ENCODE measurements around the gene C16orf96.
A peak's percentile ranks its signal among the peaks of the same experiment; 100 is the strongest.

Gene C16orf96

DNA sequence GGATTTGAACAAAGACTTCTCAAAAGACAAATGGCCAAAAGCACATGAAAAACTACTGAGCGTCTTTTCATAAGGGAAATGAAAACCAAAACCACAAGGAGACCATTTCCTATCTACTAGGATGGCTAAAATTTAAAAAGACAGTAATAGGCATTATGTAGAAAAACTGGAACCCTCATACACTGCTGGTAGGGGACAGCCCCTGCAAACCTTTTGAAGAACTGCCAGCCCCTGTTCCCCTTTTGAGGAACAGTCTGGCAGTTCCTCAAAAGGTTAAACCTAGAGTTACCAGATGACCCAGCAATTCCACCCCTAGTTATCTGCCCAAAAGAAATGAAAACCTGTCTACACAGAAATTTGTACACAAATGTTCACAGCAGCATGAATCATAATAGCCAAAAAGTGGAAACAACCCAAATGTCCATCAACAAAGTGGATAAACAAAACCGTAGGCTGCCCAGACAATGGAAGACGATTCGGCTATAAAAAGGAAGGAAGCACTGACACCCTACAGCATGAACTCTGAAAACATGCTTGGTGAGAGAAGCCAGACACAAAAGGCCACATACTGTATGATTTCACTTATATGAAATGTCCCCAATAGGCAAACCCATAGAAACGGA, 40.4 kb upstream of the C16orf96 start:
- H3K4me3 ChIP-seq (ENCODE audit: low read length) = peak overlapping the region; percentile 28
- H2AFZ ChIP-seq (ENCODE audit: low read length) = no peak overlapping the region
- peak overlapping the region; percentile 72 for H3K9ac ChIP-seq (ENCODE audit: low read length)
- H3K79me2 ChIP-seq (ENCODE audit: low read length) = peaks cover 83% of the 10 kb centered on the region
- no peaks in the 10 kb centered on the region for H4K20me1 ChIP-seq (ENCODE audit: insufficient read depth, low read length)
- peak overlapping the region; percentile 87 for H3K27ac ChIP-seq (ENCODE audit: low read length)
- peaks cover 55% of the 10 kb centered on the region for H3K4me1 ChIP-seq (ENCODE audit: low read length)
- H3K9me3 ChIP-seq (replicated peaks; ENCODE audit: insufficient read depth, low read length) = no peaks in the 10 kb centered on the region
- no peak for TF ChIP-seq EZH2 (optimal IDR thresholded peaks at IDR 0.05; ENCODE audit: low read depth, low read length)
- no peak for TF ChIP-seq EZH2phosphoT487 (IDR thresholded peaks at IDR 0.05; ENCODE audit: low read length)
- TF ChIP-seq, protein P1, sequence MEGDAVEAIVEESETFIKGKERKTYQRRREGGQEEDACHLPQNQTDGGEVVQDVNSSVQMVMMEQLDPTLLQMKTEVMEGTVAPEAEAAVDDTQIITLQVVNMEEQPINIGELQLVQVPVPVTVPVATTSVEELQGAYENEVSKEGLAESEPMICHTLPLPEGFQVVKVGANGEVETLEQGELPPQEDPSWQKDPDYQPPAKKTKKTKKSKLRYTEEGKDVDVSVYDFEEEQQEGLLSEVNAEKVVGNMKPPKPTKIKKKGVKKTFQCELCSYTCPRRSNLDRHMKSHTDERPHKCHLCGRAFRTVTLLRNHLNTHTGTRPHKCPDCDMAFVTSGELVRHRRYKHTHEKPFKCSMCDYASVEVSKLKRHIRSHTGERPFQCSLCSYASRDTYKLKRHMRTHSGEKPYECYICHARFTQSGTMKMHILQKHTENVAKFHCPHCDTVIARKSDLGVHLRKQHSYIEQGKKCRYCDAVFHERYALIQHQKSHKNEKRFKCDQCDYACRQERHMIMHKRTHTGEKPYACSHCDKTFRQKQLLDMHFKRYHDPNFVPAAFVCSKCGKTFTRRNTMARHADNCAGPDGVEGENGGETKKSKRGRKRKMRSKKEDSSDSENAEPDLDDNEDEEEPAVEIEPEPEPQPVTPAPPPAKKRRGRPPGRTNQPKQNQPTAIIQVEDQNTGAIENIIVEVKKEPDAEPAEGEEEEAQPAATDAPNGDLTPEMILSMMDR (IDR thresholded peaks at IDR 0.05; ENCODE audit: low read length) = no peak
- peaks cover 45% of the 10 kb centered on the region for H3F3A ChIP-seq (ENCODE audit: insufficient read depth, low read length)
- peak; percentile 79 for DNase-seq
- H3K4me2 ChIP-seq (ENCODE audit: low read depth, low read length) = peak overlapping the region; percentile 75
- H3K36me3 ChIP-seq (replicated peaks; ENCODE audit: insufficient read depth, low read length) = no peaks in the 10 kb centered on the region
- no peaks in the 10 kb centered on the region for H3K27me3 ChIP-seq (replicated peaks; ENCODE audit: insufficient read depth, low read length)
- no peaks in the 10 kb centered on the region for H3K9me2 ChIP-seq (replicated peaks; ENCODE audit: insufficient read depth, low read length)

DNA sequence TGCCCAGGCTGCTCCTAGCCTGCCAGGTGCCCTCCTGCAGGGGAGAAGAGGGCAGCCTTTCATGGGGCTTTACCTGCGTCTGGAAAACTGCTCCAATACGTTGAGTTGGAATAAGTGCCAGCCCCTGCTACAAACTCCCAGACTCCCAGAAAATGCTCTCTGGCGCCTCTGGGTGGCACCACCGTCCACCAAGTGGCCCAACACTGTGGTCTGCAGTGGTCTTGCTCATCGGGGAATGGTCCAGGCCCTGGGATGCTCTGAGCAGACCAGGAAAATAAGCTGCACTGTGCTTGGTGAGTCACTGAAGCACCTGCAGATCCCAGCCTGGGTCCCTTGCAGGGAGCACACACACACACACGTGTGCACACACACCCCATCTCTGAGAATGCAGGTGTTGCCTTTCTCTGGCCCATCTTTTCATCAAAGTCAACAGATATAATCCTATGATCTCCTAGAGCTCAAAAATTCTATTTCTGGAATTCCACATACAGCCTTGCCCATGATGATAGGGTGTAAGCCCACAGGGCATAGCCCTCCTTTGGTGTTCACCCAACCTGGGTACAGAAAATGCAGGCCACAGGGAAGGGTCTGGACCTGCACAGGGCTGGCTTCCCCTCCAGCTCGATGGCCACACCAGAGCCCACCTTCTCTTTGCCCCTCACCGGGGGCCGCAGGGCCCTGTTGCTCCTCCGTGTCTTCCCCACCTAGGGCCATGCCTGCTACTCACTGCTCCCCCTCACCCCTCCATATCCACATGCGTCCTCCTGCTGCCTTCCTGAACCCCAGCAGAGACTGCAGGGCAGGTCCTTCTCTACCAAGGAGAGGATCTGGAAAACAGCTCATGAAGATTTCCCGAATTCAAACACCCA, 38.1 kb upstream of the C16orf96 start:
- Histone ChIP-seq H3K9ac (ENCODE audit: low read length) (peak overlapping the region; percentile 16; the same call in 1 of the 2 replicates), H3K9me3 (replicated peaks; ENCODE audit: insufficient read depth, low read length) (no peaks in the 10 kb centered on the region), H4K20me1 (ENCODE audit: insufficient read depth, low read length) (no peaks in the 10 kb centered on the region), H2AFZ (ENCODE audit: low read length) (no peak overlapping the region), H3K36me3 (replicated peaks; ENCODE audit: insufficient read depth, low read length) (no peaks in the 10 kb centered on the region), H3K79me2 (ENCODE audit: low read length) (peaks cover 81% of the 10 kb centered on the region), H3K9me2 (replicated peaks; ENCODE audit: insufficient read depth, low read length) (no peaks in the 10 kb centered on the region), H3K4me1 (ENCODE audit: low read length) (peaks cover 52% of the 10 kb centered on the region), H3K27me3 (replicated peaks; ENCODE audit: insufficient read depth, low read length) (no peaks in the 10 kb centered on the region), H3F3A (ENCODE audit: insufficient read depth, low read length) (peaks cover 45% of the 10 kb centered on the region), H3K27ac (ENCODE audit: low read length) (peak overlapping the region; percentile 87; the same call in 1 of the 2 replicates), H3K4me2 (ENCODE audit: low read depth, low read length) (peak overlapping the region; percentile 3; the same call in 1 of the 2 replicates), H3K4me3 (ENCODE audit: low read length) (no peak overlapping the region)
- TF ChIP-seq EZH2 (optimal IDR thresholded peaks at IDR 0.05; ENCODE audit: low read depth, low read length) (no peak), EZH2phosphoT487 (IDR thresholded peaks at IDR 0.05; ENCODE audit: low read length) (no peak)
- TF ChIP-seq, protein P1 (IDR thresholded peaks at IDR 0.05; ENCODE audit: low read length) = peak; percentile 82
- peak; percentile 35 for DNase-seq

DNA sequence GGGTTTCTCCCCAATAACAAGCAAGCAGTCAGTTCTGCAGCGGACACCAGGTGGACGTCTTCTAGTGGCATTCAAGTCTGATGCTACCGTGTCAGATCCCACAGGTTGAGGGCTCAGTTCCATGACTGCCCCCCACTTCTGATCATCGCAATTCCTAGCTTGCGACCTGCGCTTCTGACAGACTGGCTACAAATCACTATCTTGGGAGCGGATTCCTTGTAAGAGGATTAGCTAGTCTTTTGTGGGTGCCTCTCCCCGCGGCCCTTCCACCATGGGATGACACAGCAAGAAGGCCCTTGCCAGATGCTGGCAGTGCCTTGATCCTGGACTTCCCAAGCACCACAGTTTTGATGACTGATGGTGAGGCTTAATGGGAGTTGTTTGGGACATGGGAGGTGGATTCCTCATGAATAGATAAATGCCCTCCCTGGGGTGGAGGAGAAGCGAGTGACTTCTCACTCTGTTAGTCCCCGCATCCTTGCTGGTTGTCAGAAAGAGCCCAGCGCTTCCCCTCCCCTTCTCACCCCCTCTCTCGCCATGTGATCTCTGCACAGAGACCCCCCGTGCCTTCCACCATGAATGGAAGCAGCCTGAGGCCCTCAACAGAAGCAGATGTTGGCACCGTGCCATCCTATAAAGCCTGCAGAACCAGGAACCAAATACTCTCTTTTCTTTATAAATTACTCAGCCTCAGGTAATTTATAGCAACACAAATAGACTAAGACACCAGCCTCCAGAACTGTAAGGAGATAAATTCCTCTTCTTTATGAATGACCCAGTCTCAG, 36.7 kb upstream of the C16orf96 start:
- DNase-seq = no peak
- Histone ChIP-seq H2AFZ (ENCODE audit: low read length) (no peak overlapping the region), H3K27me3 (replicated peaks; ENCODE audit: insufficient read depth, low read length) (no peaks in the 10 kb centered on the region), H4K20me1 (ENCODE audit: insufficient read depth, low read length) (no peaks in the 10 kb centered on the region), H3K36me3 (replicated peaks; ENCODE audit: insufficient read depth, low read length) (no peaks in the 10 kb centered on the region), H3K27ac (ENCODE audit: low read length) (no peak overlapping the region), H3K4me3 (ENCODE audit: low read length) (no peak overlapping the region), H3K79me2 (ENCODE audit: low read length) (peaks cover 79% of the 10 kb centered on the region), H3K9ac (ENCODE audit: low read length) (no peak overlapping the region), H3K9me2 (replicated peaks; ENCODE audit: insufficient read depth, low read length) (no peaks in the 10 kb centered on the region), H3F3A (ENCODE audit: insufficient read depth, low read length) (peaks cover 33% of the 10 kb centered on the region), H3K4me2 (ENCODE audit: low read depth, low read length) (no peak overlapping the region), H3K4me1 (ENCODE audit: low read length) (peaks cover 38% of the 10 kb centered on the region), H3K9me3 (replicated peaks; ENCODE audit: insufficient read depth, low read length) (no peaks in the 10 kb centered on the region)
- TF ChIP-seq, protein P1 (IDR thresholded peaks at IDR 0.05; ENCODE audit: low read length) = no peak
- TF ChIP-seq EZH2 (optimal IDR thresholded peaks at IDR 0.05; ENCODE audit: low read depth, low read length) = no peak
- TF ChIP-seq EZH2phosphoT487 (IDR thresholded peaks at IDR 0.05; ENCODE audit: low read length) = no peak

Data from MM.1S (cell line).